ENCODE data around the gene KCTD11.

Gene KCTD11
- 9.7 to 16.2 reads per million in 2 donors for total RNA-seq

DNA sequence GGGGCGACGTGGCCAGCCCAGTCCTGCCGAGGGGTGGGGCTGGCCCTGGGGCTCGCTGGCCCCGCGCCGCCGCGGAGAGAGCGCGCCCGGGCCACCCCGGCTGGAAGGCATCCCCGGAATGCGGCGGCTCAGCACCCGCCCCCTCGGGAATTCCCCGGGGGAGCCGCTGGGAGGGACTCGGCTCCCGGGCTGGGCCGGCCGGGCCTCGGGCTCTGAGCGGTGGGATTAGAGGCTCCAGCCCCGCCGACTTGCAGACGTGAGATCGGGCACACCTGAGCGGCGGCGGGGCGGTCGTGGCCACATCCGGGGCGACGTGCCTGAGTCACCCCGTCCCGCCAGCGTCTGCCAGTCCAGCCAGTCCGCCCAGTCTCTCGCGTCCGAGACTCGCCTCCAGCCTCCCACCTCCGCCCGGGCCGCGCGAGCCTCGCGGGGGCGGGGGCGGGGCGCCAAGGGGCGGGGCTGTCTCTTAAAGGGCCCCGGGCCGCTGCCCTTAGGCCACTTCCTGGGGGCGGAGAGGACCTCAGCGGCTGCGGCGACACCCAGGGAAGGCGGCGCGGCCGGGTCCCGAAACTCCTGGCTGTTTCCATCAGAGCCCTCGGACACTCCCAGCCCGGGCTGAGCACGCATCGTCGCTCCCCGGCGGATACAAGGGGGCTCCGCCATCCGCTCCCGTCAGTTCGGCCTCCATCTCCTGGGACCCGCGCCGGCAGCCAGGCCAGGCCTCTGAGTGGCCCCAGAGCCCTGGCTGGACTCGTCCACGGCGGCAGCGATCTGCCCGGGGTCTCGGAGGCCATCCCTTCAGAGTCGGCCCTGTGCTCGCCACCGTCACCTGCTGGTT, at the start of gene KCTD11:
KCTD11 (plus strand) TSS at position 498 of the 838 bp plus-strand sequence.
- peak; percentile 75 for DNase-seq

DNA sequence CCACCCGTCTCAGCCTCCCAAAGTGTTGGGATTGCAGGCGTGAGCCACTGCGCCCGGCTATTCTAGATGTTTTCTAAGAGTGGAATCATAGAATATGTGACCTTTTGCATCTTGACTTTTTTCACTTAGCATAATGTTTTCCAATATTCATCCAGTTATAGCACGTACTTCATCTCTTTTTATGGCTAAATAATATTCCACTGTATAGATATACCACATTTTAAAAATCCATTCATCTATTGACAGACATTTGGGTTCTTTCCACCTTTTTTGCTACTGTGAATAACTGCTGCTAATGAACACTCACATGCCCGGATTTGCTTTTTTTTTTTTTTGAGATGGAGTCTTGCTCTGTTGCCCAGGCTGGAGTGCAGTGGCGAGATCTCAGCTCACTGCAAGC, 47.8 kb upstream of the KCTD11 start:
- DNase-seq: no peak

DNA sequence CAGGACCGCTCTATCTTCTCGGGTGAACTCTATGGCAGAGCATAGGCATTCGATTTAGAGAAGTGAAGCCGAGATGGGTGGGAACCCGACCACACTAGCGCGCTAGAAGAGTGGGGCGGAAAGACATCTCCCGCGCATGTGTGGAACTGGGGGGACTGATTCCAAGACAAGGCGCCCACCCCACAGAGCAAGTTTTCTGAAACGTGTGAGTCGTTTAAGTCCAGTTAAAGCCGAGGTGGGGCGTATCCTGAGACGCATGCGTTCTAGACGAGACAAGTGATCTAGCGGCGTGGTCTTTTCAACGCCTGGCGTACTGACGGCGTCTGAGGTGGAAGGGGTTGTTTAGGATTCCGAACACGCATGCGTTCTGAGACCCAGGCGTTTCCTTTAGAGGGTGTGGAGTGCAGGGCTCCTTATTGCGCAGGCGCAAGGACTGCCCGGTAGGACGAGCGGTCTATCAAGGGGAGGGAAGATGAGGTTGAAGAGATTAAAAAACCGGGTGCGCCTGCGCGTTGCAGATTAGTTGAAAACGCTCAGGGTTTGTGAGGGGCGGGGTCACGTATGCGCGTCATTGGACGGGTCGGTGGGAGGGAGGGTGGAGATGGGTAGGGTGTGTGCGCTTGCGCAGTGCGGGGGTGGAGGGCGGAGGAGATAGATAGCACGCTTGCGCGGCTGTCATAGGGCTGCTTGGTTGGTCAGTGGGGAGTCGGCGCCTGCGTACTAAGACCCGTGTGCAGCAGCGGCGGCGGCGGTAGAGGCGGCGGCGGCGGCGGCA, 44.9 kb upstream of the KCTD11 start, which contains the start of gene EIF5A:
EIF5A (plus strand) TSS at position 718 of the 775 bp plus-strand sequence. CDS start 2,008 bp downstream, outside the sequence.
- DNase-seq: peak; percentile 100

DNA sequence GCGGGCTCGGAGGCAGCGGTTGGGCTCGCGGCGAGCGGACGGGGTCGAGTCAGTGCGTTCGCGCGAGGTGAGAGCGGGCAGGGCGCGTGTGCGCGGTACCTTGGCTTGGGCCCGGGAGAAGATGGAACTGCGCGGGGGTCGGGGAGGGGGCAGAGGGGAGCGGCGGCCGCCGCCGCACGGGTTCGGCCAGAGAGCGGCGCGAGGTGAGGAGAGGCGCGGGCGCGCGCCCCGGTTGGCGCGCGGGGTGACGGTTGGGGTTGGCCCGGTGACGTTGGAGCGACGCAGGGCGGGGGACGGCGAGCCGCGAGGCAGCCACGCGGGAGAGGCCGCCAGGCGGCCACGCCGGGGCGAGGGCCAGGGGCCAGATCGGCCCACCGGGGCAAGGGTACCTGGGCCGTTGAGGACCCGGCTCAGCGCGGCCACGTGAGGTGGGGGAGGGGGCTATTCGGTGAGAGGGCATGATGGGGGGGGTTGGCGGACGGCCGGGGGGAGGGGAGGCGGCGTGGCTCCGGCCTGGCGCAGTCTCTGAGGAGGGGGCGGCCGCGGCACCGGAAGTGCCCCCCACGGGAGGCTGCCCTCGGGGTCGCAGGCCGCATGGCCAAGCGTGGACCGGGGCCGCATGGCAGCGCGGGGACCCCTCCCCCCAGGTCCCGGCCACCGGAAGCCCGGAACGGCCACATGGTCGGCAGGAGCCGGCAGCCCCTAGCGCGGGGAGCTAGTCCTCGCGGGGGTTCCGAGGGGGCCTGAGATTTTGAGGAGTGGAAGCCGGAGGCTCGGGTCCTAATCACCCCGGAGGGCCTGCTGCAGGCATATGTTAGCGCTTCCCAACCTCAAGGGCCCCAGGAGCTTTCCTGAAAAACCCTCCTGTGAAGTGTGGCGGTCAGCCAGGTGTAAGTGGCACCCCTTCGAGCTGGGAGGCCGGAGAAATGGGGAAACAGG, 44.0 kb upstream of the KCTD11 start:
- DNase-seq: peak; percentile 56

DNA sequence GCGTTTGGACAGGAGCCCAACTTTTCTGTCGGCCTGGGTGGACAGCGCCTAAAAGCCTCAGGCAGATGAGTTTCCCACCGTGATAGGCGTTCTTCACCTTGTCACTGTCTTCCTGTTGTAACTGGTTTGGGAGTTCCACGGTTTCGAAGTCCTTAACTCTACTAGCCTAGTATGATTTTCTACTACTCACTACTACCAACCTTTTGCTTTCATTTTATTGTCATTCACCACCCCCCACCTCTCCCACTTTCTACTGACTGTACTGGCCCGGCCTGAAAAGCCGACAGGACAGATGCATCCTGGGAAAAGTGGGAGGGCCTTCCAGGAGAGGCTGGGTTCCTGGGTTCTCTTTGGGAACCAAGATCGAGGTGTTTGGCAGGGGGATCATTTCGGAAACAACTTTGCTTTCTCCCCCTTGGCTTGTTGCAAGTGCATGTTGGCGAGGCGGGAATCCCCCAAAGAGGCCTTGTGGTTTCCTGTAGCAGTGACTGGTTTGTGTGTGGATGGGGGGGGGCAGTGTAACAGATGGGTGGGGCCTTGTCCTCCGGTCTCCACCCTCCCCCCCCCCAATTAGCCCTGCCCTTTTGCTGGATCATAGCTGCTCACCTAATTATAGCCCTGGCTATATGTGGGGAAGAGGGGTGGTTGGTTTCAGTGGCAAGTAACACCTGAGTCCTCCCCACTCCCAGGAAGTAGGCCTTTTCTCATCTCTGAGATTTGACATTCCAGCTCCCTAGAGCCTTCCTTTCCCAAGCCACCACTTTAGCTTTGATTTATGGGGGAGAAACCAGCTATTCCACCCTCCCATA, 43.1 kb upstream of the KCTD11 start:
- peak; percentile 80 for DNase-seq

DNA sequence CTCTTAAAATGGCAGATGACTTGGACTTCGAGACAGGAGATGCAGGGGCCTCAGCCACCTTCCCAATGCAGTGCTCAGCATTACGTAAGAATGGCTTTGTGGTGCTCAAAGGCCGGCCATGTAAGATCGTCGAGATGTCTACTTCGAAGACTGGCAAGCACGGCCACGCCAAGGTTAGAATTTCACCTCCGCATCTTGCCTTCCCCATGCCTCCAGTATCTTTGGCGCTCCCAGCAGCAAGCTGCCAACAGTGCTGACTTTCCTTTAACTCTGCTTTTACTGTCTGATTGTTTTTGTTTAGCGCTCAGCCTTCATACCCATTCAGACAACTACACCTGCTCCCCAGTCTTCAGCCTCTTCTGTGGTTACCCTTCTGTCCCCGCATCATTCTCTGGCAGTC, 42.3 kb upstream of the KCTD11 start:
- no peak for DNase-seq

DNA sequence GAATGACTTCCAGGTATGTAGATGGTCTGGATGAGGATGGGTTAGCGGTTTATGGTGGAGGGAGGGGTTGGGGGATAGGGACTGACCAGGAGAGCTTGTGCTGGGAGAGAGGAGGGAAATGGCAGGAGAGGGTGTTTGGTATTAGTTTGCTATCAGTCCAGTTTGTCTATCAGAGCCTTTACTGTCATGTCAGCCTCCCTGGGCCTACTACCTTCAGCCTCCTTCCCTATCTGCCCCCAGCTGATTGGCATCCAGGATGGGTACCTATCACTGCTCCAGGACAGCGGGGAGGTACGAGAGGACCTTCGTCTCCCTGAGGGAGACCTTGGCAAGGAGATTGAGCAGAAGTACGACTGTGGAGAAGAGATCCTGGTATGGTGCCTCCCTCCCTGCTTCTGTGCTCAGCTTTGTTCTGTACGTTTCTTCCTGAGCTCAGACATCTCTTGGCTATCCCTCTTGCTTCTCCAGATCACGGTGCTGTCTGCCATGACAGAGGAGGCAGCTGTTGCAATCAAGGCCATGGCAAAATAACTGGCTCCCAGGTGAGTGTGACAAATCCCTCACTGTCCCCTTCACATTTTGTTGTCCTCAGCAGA, 40.8 kb upstream of the KCTD11 start:
- no peak for DNase-seq

DNA sequence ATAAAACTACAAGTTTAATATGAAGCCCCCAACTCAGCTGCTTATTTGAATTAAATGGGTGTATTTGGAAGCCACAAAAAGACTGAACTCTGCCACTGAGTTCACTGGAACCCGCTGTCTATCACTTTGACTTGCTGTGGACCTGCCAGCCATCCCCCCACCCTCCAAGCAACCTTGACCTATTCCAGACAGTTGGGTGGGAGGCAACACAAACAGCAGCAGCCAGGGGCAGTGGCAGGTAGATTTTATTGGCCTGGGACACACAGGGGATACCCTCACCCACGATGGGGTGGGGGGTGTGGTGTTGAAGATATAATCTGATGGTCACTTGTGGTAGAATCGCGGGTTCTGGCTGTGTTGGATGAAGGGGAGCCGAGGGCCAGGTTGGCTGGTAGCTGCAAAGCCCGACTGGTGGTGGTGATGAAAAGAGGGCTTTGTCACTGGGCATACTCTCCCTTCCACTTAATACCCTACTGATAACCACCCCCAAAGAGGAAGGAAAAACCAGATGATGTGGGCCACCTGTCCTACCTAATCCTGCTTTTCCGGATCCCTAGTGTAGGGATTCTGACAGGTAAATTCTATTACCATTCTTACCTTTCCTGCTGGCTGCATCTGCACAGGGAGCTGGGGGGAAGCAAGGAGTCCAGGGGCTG, 39.4 kb upstream of the KCTD11 start:
- no peak for DNase-seq

DNA sequence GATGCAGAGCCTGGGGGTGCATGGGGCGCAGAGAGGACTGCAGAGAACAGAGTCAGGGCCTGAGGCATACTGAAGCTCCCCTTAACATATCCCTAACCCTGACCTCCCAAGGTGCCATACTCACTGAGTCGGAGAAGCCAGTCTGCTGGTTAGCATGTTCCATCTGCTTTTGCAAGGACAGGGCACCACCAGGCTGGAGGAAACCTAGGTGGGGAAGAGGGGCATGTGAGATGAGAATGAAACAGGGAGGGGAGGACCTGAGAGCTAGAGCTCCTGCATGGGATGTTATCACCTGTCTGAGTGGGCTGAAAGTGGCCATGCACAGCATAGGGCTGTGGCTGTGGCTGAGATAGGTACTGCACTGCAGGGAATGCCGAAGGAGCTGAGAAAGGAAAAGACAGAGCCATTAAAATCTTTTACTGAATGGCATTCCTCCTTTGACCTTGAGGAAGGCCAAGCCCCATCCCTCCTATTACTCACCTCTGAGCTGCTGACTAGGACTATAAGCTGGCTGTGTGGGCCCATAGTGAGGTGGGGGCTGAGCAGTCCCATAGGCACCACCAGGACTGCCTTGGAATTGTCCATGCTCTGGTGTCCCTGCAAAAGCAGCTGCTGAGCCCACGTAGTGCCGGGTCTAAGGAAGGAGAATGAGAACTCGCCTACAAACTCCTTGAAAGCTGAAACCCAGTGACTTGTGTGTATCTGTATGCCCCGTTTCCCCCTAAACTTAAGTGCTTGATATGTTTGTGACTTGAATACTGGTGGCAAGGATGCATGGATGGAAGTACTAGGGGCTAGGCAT, 38.7 kb upstream of the KCTD11 start:
- no peak for DNase-seq

DNA sequence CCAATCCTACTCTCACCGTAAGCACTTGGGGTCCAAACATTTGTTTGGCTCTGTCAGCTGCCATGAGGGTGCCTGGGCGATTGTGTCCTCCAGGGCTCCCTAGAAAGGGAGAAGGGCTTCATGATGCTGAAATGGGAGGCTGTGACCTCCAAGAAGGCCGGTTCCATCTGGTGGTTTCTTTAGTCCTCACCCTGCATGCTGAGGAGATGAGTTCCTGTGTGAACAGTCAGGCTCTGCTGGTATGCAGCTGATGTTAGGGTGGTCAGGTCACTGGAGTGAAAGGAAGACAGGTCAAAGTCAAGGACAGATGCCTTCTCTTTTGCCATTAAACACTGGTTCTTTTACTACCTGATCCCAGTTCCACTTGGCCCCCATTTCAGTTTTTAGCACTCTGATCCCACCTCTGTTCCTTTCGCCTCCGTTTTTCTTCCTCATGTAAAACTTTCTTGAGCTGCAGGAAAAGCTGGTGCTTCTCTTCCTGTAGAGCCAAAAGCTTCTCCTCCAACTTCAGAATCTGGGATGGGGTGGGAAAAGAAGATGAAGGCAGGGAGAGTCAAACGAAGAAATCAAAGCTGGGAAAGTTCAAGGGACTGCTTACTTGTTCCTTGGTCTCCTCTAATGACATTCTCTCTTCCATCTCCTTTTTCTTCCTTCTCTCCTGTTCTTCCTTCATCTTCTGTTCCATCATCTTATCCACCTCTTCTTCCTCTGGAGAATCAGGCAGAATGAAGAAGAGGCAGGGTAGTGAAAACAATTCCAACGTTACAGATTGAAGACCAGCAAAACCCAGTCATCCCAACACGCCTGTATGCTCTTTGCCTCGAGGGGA, 37.9 kb upstream of the KCTD11 start:
- DNase-seq: no peak

DNA sequence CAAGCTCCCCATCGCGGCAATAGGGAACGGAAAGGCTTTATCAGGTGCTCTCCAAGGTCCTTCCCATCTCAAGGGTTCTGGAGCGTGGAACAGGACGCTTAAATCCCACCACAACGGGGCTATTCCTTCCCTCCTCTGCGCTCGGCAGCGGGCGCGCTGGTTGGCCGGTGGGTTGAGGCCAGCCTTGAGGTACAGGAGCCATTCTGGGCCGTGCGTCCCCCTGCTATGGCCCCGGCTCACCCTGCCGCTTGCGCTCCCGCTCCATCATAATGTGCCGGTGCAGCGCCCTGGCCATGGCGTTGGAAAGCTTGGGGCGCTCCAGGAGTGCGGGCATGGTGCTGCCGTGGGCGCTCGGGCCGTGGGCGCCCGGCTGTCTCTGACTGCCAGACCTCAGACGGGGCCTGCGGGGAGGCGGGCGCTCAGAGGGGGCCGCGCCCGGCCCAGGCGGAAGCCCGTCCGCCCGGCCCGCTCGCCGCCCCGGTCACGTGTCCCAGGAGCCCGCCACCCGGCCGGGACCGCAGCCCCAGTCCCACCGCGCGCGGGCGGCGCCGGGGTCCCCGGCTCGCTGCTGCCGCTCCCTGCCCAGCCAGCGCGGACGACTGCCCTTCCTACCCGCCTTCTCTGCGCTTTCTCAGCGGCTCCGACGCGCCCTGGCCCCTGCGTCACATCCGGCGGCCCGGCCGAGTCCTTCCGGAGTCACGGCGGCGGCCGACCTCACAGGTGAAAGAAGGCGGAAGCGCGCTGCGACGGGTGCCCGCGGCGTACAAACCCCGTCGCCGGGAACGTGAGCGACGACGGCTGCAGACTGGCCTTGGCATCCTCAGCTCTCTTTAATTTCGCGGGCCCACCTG, 37.0 kb upstream of the KCTD11 start, which contains the start of gene GPS2:
GPS2 (minus strand) TSS at position 642 of the 851 bp plus-strand sequence; CDS start at position 334, 308 bp downstream.
- DNase-seq: peak; percentile 93

DNA sequence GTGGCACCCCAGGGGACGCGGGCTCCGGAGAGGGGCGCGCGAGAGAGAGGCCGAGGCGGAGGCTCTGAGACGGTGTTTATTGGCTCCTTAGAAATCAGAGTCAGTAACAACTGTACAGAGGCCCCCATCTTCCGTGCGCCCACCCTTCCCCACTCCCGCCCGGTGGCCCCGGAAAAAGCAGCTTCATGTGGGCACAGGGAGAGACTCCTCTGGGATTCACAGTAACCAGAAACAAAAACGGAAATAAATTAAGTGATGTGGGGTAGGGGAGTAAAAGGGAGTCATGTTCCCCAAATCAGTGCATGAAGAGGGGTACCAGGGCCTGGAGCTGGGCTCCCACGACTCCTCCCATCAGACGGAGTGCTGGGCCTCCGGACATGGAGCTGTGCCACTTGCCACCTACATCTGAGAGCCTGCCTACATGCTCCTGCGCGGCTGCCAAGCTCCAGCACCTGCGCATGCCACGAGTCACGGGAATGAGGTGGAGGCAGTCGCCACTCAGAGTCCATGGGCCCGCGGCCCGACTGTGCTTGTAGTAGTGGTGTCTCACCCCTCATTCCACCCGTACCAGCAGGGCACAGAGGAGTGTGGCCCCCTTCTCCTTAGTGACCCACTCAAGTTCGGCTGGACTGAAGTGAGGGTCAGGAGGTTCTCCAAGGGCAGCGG, 36.3 kb upstream of the KCTD11 start:
- DNase-seq: no peak

DNA sequence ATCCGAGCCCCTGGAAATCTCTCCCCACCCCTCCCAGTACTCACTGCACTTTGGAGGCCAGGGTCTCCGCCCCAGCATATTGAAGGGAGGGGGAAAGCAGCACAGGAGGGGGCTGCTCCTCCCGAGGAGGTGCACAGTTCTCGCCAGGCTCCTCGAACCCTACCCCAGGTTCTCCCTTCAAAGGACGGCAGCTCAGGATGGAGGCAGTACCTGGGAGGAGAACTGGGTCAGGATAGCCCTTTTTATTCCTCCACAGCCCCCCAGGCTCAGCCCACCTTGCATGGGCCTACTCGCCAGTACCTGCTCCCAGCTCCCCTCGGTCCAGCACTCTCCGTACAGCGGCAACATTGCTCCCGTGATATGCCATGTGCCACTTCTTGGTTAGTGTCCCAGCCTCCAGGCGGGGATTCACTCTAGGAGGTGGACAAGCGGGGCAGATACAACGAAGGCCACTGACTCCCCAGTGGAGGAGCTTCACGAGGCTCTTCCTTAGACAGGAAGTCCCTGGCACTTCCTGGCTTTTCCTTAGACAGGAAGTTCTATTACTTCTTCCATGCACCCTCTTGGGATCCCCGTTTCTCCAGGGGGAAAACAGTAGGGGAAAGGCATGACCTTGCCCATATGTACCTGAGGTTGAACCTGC, 34.7 kb upstream of the KCTD11 start:
- DNase-seq: no peak

DNA sequence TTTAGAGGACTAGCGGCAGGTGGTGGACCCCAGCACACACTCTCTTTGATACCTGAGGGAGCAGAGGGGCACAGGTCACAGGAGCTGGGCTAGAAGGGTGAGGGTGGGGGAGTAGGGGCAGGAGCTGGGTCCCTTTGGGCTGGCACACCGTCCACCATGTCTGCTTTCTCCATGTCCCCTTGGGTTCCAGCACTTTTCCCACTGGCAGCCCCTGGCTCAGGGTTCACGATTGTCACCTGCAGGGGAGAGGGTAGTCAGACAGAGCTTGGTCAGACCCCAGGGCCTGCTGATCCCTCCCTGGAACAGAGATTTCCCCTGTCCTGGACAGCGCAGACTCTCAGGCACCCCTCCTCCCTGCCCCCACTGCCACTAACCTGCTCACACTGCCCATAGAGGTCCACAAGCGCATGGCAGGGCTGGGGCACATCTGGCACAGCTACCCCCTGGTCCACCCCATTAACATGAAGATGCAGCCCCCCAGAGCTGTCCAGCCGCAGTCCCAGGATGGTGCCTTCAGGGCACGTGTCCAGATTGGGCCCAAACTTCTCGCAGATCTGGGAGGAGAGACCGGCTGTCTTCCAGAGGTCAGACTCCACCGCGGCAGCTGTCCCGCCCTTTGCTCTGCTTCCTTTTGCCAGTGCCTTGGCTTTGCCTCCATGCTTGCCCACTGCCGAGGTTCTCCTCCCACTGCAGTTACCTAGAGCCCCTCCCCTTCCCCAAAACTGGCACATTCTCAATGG, 33.7 kb upstream of the KCTD11 start:
- DNase-seq: no peak

DNA sequence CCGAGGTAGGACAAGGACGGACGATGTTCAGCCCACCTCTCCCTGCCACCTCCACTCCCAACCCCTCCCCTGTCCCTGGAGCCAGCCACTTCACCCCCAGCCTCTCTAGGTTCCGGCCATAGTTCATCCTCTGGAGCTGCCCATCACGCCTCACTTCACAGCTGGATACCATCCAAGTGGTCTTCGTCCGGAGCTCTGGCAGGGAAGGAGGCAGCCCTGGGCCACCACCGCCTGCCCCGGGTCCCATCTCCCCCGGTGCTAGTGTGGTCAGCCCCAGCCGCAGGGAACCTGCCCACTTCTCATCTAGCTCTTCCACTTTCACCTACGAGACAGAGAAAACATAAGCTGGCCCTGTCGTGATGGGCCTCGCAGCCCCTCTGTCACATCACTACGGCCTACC, 30.5 kb upstream of the KCTD11 start:
- DNase-seq: no peak

Measured in T-helper 9 cell (primary cell).